Testis (tissue), 2 donors: ENCODE data around the gene GRK5.

Experiments
- POLR2A ChIP-seq: fragments of 450-650 bp; IDR thresholded peaks from one replicate; pipeline ENCODE4 v1.6.1; 2017; ENCODE audit warnings: antibody characterized with exemption, mild to moderate bottlenecking, moderate library complexity
- TF ChIP-seq, protein P1 (sequence below), 3 experiments: fragments of 450-650 bp in 2 of 3; fragments of 200-600 bp in 1 of 3; sonication (generic) in 1 of 3; IDR thresholded peaks; one replicate each; pipeline ENCODE4 v1.5.1; 2016 to 2019; ENCODE audit warnings: antibody characterized with exemption in 3 of 3, mild to moderate bottlenecking in 2 of 3, moderate library complexity in 1 of 3

DNA sequence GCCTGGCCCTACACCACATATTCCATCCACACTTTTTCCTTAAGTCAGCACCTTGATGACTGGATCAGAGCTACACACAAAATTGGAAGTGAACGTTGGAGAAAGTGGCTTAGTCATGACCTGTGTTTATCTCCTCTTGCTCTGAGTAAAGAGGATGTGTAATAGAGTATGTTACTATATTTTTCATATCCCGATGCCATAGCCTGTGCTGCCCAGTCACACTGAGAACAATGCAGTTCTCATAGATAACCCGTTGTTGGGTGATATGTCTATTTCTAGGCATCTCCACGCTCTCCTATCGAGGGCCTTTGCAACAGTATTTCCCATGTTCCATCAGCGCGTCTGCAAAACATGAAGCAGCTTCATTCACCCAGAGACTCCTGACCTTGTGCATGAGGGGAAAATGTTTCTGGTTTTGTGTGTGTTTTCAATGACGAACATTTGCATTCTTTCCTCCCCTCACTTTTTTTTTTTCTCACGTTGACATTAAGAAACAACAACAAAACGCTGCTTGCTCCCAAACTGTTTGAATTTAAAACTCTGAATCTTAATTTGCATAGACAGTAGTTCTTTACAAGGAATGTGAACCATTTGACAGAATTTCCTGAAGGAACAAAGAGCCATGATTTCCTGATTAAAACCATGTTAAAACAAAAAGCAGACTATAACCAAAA lies 43.4 kb downstream of the GRK5 start:
- TF ChIP-seq, protein P1, sequence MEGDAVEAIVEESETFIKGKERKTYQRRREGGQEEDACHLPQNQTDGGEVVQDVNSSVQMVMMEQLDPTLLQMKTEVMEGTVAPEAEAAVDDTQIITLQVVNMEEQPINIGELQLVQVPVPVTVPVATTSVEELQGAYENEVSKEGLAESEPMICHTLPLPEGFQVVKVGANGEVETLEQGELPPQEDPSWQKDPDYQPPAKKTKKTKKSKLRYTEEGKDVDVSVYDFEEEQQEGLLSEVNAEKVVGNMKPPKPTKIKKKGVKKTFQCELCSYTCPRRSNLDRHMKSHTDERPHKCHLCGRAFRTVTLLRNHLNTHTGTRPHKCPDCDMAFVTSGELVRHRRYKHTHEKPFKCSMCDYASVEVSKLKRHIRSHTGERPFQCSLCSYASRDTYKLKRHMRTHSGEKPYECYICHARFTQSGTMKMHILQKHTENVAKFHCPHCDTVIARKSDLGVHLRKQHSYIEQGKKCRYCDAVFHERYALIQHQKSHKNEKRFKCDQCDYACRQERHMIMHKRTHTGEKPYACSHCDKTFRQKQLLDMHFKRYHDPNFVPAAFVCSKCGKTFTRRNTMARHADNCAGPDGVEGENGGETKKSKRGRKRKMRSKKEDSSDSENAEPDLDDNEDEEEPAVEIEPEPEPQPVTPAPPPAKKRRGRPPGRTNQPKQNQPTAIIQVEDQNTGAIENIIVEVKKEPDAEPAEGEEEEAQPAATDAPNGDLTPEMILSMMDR (IDR thresholded peaks at IDR 0.05), result no peak
- no peak for TF ChIP-seq POLR2A
